ENCODE measurements around the gene ABHD5. TPM values are rescaled to one million over a fixed set of nuclear protein-coding genes. Genes with fewer than 3 reads are reported as not detected.
A peak's percentile ranks its signal among the peaks of the same experiment; 100 is the strongest.

The ABHD5 gene
- total and polyA plus RNA-seq, 2 of the 13 experiments (the other 11 are each of a cell fraction or from before 2014, with no cell fraction given) = 4.5 to 13.3 TPM

GRCh38 chr3:43732747-43733425 lies 42.1 kb downstream of the ABHD5 start:
- POLR2A ChIA-PET = no interaction called here
- FAIRE-seq = no peak
- no peak for DNase-seq (ENCODE audit: low spot score)
- Histone ChIP-seq H3K4me3 (replicated peaks in 1 of 3; ENCODE audit: insufficient read depth in 1 of 3, low read depth in 2 of 3, low read length in 3 of 3) (no peak overlapping the region), H3K79me2 (ENCODE audit: insufficient read depth, low read length) (no peaks in the 10 kb centered on the region), H3K4me2 (ENCODE audit: low read depth, low read length) (no peak overlapping the region), H3K36me3 (replicated peaks in 1 of 2; ENCODE audit: control insufficient read depth in 1 of 2, insufficient read depth in 2 of 2, low read length in 2 of 2) (no peaks in the 10 kb centered on the region), H2AFZ (ENCODE audit: low read length) (no peak overlapping the region), H3K4me1 (ENCODE audit: insufficient read depth, low read length) (peaks cover 49% of the 10 kb centered on the region), H3K27me3 (ENCODE audit: control insufficient read depth in 1 of 2, insufficient read depth in 2 of 2, low read length in 2 of 2) (no peaks in the 10 kb centered on the region), H3K9me3 (ENCODE audit: low read length) (no peaks in the 10 kb centered on the region), H4K20me1 (ENCODE audit: insufficient read depth, low read length) (no peaks in the 10 kb centered on the region), H3K9ac (ENCODE audit: insufficient read depth, low read depth, low read length) (no peak overlapping the region), H3K27ac (ENCODE audit: extremely low read length, insufficient read depth, low read length) (no peak overlapping the region)
- BruUV-seq (replicated peaks) = no TSS peak
- ATAC-seq = no peak
- in situ Hi-C loops (cut with HindIII; ENCODE audit: extremely low pct_ligation_motif_present, low pct_unique_long_range_greater_than_20kb) (no loop called here), intact Hi-C loops (cut with micrococcal nuclease; ENCODE audit: unreplicated experiment) (no loop called here)
- CTCF ChIA-PET (ENCODE audit: low intra/inter-chr PET ratio, low total read pairs) = no interaction called here
- 100% methylated on average over 5 of the region's 6 CpGs for WGBS (ENCODE audit: low lambda C conversion rate)
- TF ChIP-seq TIGD3 (CRISPR knock-in tag; IDR thresholded peaks at IDR 0.05; ENCODE audit: borderline replicate concordance) (no peak), ZNF451 (CRISPR knock-in tag; IDR thresholded peaks at IDR 0.05) (no peak), FOXJ3 (CRISPR knock-in tag; IDR thresholded peaks at IDR 0.05; ENCODE audit: borderline replicate concordance) (no peak)

DNA sequence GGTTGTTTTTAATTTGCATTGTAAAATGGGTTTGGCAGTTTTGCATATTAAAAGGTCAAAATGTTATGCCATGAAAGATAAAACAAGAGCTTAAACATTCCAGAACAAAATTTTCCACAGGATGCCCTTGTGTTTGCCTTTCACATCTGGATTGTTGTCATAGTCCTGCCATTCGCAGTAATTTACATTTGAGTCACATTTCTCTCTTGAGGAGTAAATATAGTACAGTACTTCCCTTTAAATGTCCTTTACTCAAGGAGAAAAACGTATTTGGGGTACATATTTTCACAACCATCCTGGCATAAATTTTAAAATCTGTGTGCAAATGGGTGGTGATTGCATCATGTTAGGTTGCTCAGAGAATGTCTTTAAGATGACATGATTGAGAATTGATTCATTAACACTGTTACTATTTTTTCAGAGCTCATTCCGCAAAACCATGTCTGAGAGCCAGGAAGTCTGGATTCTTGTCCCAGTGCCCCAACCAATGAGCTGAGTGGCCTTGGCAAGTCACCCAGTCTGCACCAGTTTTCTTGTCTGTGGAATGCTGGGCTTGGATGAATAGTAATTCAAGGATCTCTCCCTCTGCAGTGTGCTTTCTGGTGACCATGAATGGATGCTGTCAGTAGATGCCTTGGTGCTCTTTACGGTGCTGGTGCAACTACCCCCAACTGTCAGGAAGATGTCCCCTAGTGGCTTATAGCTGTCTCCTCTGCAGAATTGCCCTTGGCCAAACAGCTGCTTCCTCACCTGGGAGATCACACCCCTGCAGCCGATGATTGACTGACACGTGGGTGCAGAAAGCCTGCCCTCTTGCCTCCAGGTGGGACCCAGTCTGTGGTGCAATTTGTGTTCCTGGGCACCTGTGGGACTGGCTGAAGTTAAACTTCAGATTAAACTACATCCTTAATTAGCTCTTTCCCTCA lies 43.0 kb downstream of the ABHD5 start:
- TF ChIP-seq ATF7 (IDR thresholded peaks at IDR 0.05) = 0 out of 2 replicates have a peak, but pooled peaks have one; percentile 21
- TF ChIP-seq ATF7 (CRISPR knock-in tag; IDR thresholded peaks at IDR 0.05) = no peak
- peak; percentile 20; the same call in 1 of the 2 replicates for TF ChIP-seq CEBPB (IDR thresholded peaks at IDR 0.05; ENCODE audit: borderline replicate concordance, low read depth, low read length)
- TF ChIP-seq MLX (CRISPR knock-in tag; IDR thresholded peaks at IDR 0.05) = no peak
- TF ChIP-seq ADNP (CRISPR knock-in tag; IDR thresholded peaks at IDR 0.05) = no peak
- Histone ChIP-seq H3K4me1 (ENCODE audit: insufficient read depth, low read length) (peaks cover 56% of the 10 kb centered on the region), H3K4me3 (replicated peaks in 1 of 3; ENCODE audit: insufficient read depth in 1 of 3, low read depth in 2 of 3, low read length in 3 of 3) (no peak overlapping the region), H3K27me3 (ENCODE audit: control insufficient read depth in 1 of 2, insufficient read depth in 2 of 2, low read length in 2 of 2) (no peaks in the 10 kb centered on the region), H2AFZ (ENCODE audit: low read length) (no peak overlapping the region), H3K27ac (ENCODE audit: extremely low read length, insufficient read depth, low read length) (no peak overlapping the region), H3K9me3 (ENCODE audit: low read length) (no peaks in the 10 kb centered on the region), H3K36me3 (replicated peaks in 1 of 2; ENCODE audit: control insufficient read depth in 1 of 2, insufficient read depth in 2 of 2, low read length in 2 of 2) (no peaks in the 10 kb centered on the region), H3K79me2 (ENCODE audit: insufficient read depth, low read length) (no peaks in the 10 kb centered on the region), H4K20me1 (ENCODE audit: insufficient read depth, low read length) (no peaks in the 10 kb centered on the region), H3K9ac (ENCODE audit: insufficient read depth, low read depth, low read length) (no peak overlapping the region), H3K4me2 (ENCODE audit: low read depth, low read length) (no peak overlapping the region)
- WGBS (ENCODE audit: low lambda C conversion rate) = 83% methylated on average over 5 of the region's 6 CpGs
- no peak for FAIRE-seq
- no peak for ATAC-seq
- ChIA-PET POLR2A (no interaction called here), CTCF (ENCODE audit: low intra/inter-chr PET ratio, low total read pairs) (no interaction called here)
- no peak for DNase-seq (ENCODE audit: low spot score)
- in situ Hi-C loops (cut with HindIII; ENCODE audit: extremely low pct_ligation_motif_present, low pct_unique_long_range_greater_than_20kb) (no loop called here), intact Hi-C loops (cut with micrococcal nuclease; ENCODE audit: unreplicated experiment) (no loop called here)
- BruUV-seq (replicated peaks) = no TSS peak

Data from HepG2 (cell line).